HS-5 (cell line): ENCODE results near the gene LURAP1L.

ENCODE experiments used
- DNase-seq: peaks from one replicate; pipeline ENCODE4 v3.0.0-alpha.2; 2012; ENCODE audit warnings: low read depth

LURAP1L gene

GRCh38 chr9:12774861-12775678 lies at the start of gene LURAP1L:
Gene LURAP1L, plus strand, starts transcription at chr9:12775020. Its CDS starts 696 bp downstream, at chr9:12775716.
- DNase-seq: peak; percentile 57

GRCh38 chr9:12726795-12727194 lies 48.0 kb upstream of the LURAP1L start:
- no peak for DNase-seq

GRCh38 chr9:12730198-12730597 lies 44.6 kb upstream of the LURAP1L start:
- no peak for DNase-seq

GRCh38 chr9:12730927-12731326 lies 43.9 kb upstream of the LURAP1L start:
- DNase-seq: no peak

- DNase-seq: no peak
Observed at GRCh38 chr9:12732971-12733370, 41.8 kb upstream of the LURAP1L start.

GRCh38 chr9:12735665-12736064 lies 39.2 kb upstream of the LURAP1L start:
- DNase-seq: no peak

GRCh38 chr9:12737871-12738270 lies 36.9 kb upstream of the LURAP1L start:
- no peak for DNase-seq

GRCh38 chr9:12739014-12739652 lies 35.7 kb upstream of the LURAP1L start:
- no peak for DNase-seq

GRCh38 chr9:12740845-12741244 lies 34.0 kb upstream of the LURAP1L start:
- no peak for DNase-seq

- DNase-seq: peak; percentile 60
Observed at GRCh38 chr9:12748016-12748415, 26.8 kb upstream of the LURAP1L start.

GRCh38 chr9:12748954-12749353 lies 25.9 kb upstream of the LURAP1L start:
- no peak for DNase-seq

- DNase-seq: no peak
Observed at GRCh38 chr9:12753931-12754330, 20.9 kb upstream of the LURAP1L start.

- DNase-seq: no peak
Observed at GRCh38 chr9:12759761-12760160, 15.1 kb upstream of the LURAP1L start.

- no peak for DNase-seq
Observed at GRCh38 chr9:12760758-12761157, 14.1 kb upstream of the LURAP1L start.

- DNase-seq: no peak
Observed at GRCh38 chr9:12764150-12764549, 10.7 kb upstream of the LURAP1L start.

- no peak for DNase-seq
Observed at GRCh38 chr9:12765088-12765798, 9.6 kb upstream of the LURAP1L start.

- no peak for DNase-seq
Observed at GRCh38 chr9:12766357-12766756, 8.5 kb upstream of the LURAP1L start.

- no peak for DNase-seq
Observed at GRCh38 chr9:12770261-12770660, 4.6 kb upstream of the LURAP1L start.

GRCh38 chr9:12771891-12772290 lies 2.9 kb upstream of the LURAP1L start:
- no peak for DNase-seq

- no peak for DNase-seq
Observed at GRCh38 chr9:12773562-12773961, 1.3 kb upstream of the LURAP1L start.

- DNase-seq: no peak
Observed at GRCh38 chr9:12775679-12776512, 1.1 kb downstream of the LURAP1L start.

GRCh38 chr9:12776513-12777055 lies 1.8 kb downstream of the LURAP1L start:
- DNase-seq: peak; percentile 68
